ENCODE results near the gene OR2T3.
"Not testable (repeated sequence)": the region's sequence is repeated elsewhere in the genome, so short reads cannot be mapped to it uniquely, and the experiment has no call there.

DNA sequence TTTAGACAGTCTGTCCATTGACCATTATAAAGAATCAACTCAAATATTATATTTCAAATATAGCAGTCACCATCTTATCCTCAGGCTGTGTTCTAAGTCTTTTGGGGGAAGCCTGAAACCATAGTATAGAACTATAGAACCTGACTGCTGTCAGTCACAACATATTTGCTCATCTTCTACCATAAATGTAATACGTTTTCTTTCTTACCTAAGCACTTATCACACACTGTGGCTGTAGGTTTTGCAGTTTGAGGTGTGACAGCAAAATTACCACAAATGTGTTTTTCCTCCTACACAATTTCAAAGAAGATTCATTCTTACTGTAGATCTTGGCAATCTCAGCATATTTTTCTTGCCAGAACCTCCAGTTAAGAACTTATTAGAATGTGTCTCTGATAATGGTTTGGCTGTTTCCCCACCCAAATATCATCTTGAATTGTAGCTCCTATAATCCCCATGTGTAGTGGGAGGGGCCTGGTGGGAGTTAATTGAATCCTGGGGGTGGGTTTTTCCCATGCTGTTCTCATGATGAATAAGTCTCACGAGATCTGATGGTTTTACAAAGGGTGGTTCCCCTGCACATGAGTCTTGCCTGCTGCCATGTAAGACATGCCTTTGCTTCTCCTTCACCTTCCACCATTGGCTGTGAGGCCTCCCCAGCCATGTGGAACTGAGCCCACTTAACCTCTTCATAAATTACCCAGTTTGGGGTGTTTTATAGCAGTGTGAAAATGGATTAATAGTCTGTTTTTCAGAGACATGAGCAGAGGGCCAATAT is 30.5 kb upstream of the OR2T3 start:
- TF ChIP-seq, protein P1, sequence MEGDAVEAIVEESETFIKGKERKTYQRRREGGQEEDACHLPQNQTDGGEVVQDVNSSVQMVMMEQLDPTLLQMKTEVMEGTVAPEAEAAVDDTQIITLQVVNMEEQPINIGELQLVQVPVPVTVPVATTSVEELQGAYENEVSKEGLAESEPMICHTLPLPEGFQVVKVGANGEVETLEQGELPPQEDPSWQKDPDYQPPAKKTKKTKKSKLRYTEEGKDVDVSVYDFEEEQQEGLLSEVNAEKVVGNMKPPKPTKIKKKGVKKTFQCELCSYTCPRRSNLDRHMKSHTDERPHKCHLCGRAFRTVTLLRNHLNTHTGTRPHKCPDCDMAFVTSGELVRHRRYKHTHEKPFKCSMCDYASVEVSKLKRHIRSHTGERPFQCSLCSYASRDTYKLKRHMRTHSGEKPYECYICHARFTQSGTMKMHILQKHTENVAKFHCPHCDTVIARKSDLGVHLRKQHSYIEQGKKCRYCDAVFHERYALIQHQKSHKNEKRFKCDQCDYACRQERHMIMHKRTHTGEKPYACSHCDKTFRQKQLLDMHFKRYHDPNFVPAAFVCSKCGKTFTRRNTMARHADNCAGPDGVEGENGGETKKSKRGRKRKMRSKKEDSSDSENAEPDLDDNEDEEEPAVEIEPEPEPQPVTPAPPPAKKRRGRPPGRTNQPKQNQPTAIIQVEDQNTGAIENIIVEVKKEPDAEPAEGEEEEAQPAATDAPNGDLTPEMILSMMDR (conservative IDR thresholded peaks at IDR 0.05): not testable (repeated sequence)
- not testable (repeated sequence) for TF ChIP-seq EZH2 (IDR thresholded peaks at IDR 0.05; ENCODE audit: low read depth)

Measured in PC-9 (cell line).